NCI-H2171 treated with DMSO at 0.1 percent for 48 hours (cell line): ENCODE results near the gene CCDC78.
A peak's percentile ranks its signal among the peaks of the same experiment; 100 is the strongest.
"Not testable (repeated sequence)": the region's sequence is repeated elsewhere in the genome, so short reads cannot be mapped to it uniquely, and the experiment has no call there.

Experiments
- DNase-seq: peaks from one replicate; lab custom pipeline; 2025; lab: John Stamatoyannopoulos, UW

The CCDC78 gene

GRCh38 chr16:760545-761343 is 34.5 kb upstream of the CCDC78 start, which contains the start of gene MSLN:
Gene MSLN (plus strand): TSS chr16:760734. CDS start chr16:762681, 1,947 bp downstream.
- DNase-seq, result no peak

GRCh38 chr16:760065-760464 is 33.8 kb upstream of the CCDC78 start:
- DNase-seq, result no peak

- no peak for DNase-seq
Measured at GRCh38 chr16:759110-759910, 33.1 kb upstream of the CCDC78 start.

GRCh38 chr16:756428-756827 is 30.2 kb upstream of the CCDC78 start:
- no peak for DNase-seq

- no peak for DNase-seq
Measured at GRCh38 chr16:754656-755055, 28.4 kb upstream of the CCDC78 start.

- not testable (repeated sequence) for DNase-seq
Measured at GRCh38 chr16:754121-754607, 27.9 kb upstream of the CCDC78 start.

- DNase-seq, result no peak
Measured at GRCh38 chr16:752007-752312, 25.7 kb upstream of the CCDC78 start.

- no peak for DNase-seq
Measured at GRCh38 chr16:751152-752006, 25.1 kb upstream of the CCDC78 start.

GRCh38 chr16:750485-750884 is 24.2 kb upstream of the CCDC78 start:
- no peak for DNase-seq

- no peak for DNase-seq
Measured at GRCh38 chr16:749010-749409, 22.8 kb upstream of the CCDC78 start.

- no peak for DNase-seq
Measured at GRCh38 chr16:747978-748746, 21.9 kb upstream of the CCDC78 start.

GRCh38 chr16:746637-747036 is 20.4 kb upstream of the CCDC78 start:
- DNase-seq, result no peak

GRCh38 chr16:745739-746138 is 19.5 kb upstream of the CCDC78 start:
- DNase-seq, result no peak

GRCh38 chr16:743794-744500 is 17.7 kb upstream of the CCDC78 start:
- no peak for DNase-seq

- not testable (repeated sequence) for DNase-seq
Measured at GRCh38 chr16:742894-743293, 16.7 kb upstream of the CCDC78 start.

- no peak for DNase-seq
Measured at GRCh38 chr16:741986-742629, 15.9 kb upstream of the CCDC78 start.

- peak; percentile 85 for DNase-seq
Measured at GRCh38 chr16:740764-741505, 14.7 kb upstream of the CCDC78 start, which contains the start of gene CIAO3. Gene CIAO3 (minus strand): TSS chr16:740997. CDS start chr16:740985, 12 bp downstream.

- DNase-seq, result no peak
Measured at GRCh38 chr16:740459-740763, 14.2 kb upstream of the CCDC78 start.

GRCh38 chr16:739560-740458 is 13.6 kb upstream of the CCDC78 start:
- DNase-seq, result no peak
